GM21381 (cell line): ENCODE data around the gene ANKS1B.
"Not testable (repeated sequence)": the region's sequence is repeated elsewhere in the genome, so short reads cannot be mapped to it uniquely, and the experiment has no call there.

Experiments used
- ATAC-seq: cut with Tn5 transposase; IDR thresholded peaks from one replicate; pipeline ENCODE4 v1.9.1; 2021; ENCODE audit warnings: mild to moderate bottlenecking, moderate library complexity; ENCODE audit not compliant: unreplicated experiment

The ANKS1B gene

DNA sequence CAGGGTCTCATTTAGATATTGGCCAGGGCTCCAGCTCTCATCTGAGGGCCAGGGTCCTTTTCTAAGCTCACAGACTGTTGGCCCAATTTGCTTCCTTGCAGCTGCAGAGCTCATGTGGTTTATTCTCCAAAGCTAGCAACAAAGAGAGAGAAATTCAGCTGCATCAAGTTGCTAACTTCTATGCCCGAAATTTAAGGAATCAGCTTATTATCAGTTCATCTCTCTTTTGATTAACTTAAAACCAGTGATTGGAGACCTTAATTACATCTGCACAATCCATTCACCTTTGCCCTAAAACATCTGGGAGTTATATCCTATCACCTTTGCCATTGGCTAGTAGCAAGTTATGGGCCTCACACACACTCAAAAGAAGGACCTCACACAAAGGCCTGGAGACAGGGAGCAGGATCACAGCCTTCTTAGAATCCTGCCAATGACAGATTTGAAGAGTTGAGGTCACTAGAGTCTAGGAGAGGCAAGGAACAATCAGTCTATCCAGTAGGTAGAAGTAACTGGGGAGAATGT, 596.0 kb downstream of the ANKS1B start:
- ATAC-seq = no peak

DNA sequence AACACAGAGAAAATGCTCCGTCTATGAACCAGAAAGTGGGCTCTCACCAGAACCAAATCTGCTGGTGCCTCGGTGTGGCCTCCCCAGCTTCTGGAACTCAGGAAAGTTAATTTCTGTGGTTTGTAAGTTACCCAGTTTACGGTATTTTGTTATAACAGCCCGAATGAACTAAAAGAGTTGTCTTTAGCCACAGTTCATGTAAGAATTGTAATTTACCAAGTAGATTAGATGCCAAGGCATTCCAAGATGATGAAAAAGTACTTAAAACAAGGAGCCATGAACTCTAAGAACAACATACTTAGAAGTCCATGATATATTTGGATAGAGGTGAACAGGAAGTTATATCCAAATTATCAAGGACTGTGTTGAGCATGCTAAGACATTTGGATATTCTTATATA, 597.1 kb downstream of the ANKS1B start:
- ATAC-seq = no peak

DNA sequence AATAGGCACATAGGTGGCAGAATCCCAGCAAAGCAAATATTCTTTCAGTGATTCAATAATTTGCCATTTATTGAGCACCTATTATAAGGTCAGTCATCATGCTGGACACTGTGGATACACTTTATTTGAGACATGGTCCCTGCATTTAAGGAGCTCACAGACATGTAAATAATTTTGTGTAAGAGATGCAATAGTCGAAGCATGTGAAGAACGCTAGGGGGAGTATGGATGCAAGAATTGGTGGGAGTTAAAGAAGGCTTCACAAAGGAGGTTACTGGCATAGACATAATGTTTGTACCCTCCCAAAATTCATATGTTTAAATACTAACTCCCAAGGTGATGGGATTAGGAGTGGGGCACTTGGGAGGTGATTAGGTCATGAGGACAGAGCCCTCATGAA, 597.8 kb downstream of the ANKS1B start:
- no peak for ATAC-seq

DNA sequence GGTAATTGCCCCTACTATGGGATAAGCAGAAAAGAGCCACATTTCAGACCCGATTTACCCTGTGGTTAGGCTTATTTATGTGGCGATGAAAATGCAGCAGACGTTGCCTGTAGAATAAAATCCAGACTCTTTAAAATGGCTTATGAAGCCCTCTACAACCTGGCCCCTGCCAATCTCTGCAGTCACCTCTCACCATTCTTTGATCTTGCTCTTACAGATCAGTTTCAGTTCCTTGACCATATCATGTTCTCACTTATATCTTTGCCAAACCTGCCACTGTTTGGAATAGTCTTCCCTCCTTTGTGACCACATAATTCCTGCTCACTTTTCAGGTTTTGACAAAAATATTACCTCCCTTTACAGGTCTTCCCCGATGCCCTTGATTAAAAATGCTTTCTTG, 601.5 kb downstream of the ANKS1B start:
- no peak for ATAC-seq

DNA sequence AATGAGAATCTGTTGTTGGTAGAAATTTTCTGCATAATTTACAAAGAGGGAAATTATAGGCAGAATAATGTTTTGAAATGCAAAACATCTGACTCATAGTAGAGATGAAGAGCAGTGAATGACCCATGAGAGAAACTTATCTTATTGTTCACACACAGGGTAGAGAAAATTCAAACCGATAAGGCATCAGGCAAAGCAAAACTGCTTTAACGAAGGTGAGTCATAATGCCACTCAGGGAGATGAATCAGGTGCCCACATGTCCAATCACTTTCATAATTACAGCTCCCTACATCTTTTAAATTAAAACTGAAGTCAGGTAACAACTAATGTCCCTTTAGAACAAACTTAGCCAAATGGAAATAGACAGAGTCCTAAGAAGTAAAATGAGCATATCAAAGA, 602.7 kb downstream of the ANKS1B start:
- peak; percentile 78 for ATAC-seq

DNA sequence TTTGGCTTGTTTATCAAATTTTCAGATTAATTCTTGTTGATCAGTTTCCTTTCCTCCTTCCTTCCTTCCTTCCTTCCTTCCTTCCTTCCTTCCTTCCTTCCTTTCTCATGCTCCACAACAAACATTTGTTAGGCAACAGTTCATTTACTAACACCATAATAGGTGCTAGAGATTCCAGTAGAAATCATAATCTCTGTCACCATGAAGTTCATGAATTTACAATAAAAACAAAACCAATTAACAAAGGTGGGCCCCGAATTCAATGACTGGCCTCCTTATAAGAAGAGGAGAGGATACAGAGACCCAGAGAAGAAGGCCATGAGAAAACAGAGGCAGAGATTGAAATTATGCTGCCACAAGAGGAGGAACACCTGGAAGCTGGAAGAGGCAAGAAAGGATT, 604.0 kb downstream of the ANKS1B start:
- no peak for ATAC-seq

DNA sequence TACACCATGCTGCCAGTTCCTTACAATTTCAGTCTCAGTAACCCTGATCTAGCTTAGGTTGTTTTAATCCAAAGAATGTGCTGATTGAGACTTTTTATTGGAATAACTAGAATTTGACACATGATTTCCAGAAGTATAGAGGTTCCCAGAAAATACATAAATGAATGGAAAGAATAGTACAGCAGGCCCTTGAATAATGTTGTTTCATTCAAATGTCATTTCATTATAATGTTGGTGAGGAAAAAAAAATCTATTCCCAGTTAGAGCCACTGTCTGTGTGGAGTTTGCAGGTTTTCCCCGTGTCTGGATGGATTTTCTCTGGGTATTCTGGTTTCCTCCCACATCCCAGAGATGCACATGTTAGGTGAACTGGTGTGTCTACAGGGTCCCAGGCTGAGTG, 610.7 kb downstream of the ANKS1B start:
- no peak for ATAC-seq

DNA sequence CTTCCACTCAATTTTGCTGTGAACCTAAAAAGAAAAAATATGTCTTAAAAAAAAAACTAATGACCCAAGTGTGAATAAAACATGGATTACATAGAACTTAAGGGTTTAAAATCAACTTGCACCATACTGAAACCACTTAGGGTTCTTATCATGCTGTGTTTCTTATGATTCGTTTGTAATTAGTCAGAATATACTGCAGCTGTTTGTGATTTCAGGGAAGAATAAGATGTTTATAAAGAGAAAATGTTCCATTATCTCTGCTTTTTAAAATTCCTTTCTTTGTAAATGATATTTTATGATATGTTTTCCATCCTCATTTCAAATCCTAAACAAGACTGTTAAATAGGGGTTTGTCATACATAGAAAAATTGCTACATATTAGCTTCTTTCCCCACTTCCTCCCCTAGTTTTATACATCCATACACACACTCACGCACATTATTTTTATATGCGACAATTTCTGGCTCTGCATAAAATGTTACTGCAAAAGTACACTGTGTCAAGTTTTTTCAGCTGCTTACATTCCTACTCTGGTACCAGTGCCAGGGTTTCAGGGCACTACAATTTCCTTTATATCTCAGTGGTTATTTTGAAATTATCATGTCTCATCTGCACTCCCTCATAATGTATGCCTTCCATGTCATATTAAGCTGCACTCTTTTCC, 612.3 kb downstream of the ANKS1B start:
- ATAC-seq = no peak

DNA sequence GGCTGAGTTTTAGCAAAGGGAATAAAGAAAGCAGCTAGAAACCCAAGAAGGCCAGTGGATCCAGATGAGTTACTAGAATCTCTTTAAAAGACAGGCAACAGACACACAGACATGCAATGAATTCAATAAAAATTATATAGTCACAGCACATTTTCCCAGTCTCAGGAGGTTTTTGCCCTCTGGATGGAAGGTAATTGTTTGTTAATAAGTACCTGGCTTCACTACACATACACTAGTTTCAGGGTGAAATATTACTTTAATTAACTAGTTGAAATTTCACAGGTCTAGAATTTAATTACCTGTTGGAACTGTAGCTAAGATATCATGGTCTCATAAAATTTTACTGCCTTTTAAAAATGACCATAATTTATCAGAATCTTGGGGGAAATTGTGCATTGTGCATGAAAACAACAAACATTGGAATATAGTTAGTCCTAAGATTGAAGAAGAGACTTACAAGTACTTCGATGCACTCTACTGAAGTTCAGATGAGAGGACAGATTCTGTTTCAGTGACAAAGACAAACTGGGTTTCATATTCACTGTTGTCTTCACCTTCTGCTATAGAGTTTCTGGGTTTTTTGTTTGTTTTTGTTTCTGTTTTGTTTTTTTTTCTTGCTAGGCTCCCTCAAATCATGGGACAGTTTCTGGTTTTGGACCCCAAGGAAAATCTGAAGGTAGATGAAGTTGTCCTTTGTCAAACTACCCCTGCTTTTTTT, 614.2 kb downstream of the ANKS1B start:
- ATAC-seq = no peak

DNA sequence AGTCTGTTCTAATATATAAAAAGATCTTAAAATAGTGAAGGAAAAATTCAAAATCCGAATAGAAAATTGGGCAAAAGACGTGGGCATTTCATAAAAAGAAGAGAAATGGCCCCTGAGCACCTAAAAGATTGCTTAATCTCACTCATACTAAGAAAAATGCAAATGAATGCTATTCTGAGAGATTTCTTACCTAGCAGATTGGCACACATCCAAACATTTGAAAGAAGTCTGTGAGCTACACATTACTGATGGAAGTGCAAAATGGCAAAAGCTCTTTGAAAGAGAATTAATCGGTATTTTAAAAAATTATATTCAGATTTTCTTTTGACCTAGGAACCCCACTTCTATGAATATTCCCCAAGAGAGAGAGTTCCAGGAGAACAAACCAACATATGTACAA, 617.6 kb downstream of the ANKS1B start:
- ATAC-seq = no peak

DNA sequence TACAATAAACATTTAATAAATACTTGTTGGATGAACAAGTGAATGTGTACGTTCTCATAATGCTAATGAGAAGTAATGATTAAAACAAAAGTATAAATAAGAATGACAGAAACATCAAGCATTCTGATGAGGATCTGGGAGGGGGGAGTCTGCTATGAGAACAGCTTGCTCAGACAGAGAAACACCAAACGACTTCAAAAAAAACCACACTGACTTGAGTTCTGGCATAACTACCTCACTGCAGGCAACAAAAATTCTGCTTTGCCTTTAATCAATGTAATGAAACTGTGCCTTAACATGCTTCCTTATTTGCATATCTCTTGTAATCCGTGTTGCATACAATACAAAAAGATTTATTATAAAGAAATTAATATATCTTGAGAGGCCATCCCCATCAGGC, 632.5 kb downstream of the ANKS1B start:
- no peak for ATAC-seq

DNA sequence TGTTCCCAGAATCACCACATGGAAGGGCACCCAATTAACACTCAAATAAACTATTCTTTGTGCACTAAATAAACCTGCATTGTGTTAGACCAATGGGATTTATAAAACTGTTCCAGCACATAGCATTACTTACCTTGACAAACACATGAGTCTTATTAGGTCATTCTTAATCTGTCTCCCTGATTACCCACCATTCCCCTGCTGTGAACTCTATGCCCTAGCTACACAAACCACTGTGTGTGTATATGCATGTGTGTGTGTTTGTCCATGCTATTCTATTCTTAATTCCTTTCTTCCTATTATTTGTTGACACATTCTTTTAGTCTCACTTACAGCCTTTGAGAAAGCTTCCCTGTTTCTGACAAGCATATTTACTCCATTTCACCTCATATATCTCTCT, 640.8 kb downstream of the ANKS1B start:
- ATAC-seq = no peak

DNA sequence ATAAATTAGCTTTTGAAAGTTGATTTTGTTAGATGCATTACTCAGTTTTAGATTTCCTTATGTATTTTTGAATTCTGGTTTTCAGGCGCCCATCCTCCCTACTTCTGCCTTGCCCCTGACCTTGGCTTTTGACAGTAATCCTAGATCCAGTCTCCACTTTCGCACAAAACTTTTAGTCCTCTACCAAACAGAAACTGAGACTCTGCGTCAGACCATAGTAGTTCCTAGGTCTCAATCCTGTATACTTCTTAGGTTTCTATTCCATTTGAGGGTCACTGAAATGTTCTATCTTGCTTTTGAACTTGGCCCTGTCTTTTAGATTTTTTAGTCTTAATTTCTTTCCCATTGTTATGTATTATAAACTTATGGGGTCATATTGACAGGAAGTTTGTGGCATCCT, 645.1 kb downstream of the ANKS1B start:
- ATAC-seq = no peak

DNA sequence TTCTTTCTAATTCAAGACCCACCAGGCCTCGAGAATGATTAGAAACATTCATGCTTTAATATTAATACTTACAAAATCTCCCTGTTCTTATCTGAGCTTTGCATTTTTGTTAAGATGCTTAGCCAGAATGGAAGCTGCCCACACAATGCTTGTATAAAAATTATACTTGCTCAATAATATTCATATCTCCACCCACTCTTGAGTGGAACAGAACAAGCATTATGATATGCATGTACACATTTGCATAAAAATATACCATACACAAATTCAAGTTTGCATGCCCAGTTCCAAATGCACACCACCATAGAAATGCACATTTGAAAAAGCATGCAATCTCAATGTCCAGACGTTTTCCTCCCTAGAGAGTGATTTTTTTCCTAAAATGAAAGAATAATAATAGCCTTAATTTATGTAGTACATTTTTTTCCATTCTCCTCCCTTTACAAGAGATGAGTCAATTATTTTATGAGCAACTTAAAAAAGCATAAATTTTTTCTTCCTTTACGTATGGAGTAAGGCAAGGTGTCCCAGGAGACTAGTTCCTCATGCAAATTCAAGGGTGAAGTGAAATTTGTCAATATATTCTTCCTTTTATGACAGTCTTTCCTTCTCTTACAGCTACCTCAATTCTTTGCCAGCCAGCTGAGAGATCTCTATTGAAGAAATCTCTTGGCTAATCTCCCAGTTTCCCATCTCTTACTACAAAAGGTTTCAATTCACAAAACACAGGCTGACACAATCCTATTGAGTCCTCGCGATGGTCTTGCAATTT, 650.3 kb downstream of the ANKS1B start:
- ATAC-seq = no peak

DNA sequence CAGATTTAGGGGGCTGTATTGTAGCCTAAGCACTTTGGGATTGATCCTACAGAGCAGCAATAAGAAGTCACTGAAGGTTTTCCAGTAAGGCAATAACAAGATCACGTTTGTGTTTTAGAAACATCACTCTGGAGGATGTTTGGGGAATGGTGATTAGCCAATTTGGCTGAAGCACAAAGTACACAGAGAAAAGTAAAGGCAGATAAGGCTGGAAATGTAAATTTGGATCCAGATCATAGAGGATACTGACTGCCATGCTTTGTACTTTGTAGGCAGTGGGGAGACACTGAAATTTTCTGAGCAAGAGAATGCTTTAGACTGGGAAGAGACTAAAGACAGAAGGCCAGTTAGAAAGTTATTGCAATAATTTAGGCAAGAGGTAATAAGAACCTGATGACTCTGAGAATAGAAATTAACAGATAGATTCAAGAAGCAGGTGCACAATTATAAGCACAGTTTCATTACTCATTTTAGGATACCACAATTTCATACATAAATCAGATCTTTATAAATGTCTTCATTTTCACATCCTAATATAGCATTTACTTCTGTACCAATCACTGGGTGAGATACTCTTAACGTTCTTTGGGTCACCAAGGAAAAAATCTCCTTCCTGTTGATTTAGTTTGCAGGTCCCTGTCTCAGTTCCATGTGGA, 651.7 kb downstream of the ANKS1B start:
- ATAC-seq = no peak

DNA sequence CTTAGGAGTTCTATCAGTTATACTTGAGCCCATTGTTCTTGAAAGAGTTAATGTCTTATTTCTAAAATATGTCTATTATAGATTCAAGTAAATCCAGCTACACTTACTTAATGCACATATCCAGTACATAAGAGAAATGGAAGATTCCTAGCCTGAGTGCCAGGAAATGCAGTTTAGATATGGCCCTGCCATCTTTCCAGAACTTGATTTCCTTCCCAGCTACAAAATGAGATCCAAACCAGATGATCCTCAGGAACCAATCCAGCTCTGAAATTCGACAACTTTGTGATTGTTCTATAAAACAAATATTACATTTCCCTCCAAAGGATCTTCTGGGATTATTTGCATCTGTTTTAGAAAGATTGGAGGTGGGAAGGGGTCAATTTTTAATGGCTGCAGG, 654.5 kb downstream of the ANKS1B start:
- ATAC-seq = no peak

DNA sequence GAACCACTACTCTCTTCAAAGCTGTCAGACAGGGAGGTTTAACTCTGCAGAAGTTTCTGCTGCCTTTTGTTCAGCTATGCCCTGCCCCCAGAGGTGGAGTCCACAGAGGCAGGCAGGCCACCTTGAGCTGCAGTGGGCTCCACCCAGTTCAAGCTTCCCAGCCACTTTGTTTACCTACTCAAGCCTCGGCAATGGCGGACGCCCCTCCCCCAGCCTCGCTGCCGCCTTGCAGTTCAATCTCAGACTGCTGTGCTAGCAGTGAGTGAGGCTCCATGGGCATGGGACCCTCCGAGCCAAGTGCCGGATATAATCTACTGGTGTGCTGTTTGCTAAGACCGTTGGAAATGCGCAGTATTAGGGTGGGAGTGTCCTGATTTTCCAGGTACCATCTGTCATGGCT, 663.5 kb downstream of the ANKS1B start:
- not testable (repeated sequence) for ATAC-seq

DNA sequence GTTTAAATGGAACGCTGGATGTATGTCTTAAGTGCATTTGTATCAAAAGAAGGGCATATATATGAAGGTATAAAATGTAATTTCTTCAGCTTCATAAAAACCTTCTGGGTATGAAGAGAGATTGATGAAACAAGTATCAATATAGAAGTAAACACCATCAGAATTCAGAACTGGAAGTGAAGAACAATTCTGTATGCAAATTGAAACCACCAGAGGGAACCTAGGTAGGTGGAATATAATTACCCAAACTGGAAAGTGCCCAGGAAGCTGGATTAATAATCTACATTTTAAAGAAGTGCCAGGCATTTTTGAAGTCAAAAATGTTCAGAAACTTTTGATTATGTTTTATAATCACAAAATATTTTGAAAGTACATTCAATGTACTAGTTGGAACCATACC, 673.4 kb downstream of the ANKS1B start:
- ATAC-seq = no peak

DNA sequence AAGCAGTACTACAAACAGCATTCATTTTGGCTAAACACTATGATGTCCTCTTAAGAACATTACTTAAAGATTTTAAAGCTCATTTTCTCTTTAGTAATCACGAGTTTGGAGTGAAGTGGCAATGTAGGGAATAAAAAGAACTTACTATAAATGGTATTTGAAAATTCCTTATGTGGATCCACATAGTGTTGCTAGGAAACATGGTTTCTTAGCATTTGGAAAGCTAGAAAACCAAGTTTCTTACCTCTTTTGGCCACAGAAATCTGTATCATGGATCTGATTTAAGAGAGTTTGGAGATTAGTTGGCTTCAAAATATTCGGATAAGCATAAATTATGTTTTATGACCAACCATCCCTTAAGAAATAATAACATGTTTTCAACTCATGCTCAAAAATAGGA, 674.9 kb downstream of the ANKS1B start:
- no peak for ATAC-seq

DNA sequence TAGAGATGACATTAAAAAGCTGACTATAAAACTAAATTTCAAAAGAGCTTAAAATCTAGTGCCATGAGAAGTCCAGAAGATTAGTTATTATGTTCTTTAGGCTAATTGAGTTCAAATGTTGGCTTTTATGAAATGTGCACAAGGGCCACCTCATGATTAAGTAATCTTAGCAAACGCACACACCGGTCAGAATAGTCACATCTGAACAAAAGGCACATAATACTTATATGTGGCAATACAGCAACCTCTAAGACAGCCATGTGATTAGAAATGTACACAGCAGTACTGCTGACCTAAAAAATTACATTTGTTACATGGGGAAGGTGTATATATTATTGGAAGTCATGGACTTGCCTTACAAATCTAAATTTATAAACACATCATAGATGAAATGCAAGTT, 681.9 kb downstream of the ANKS1B start:
- no peak for ATAC-seq

DNA sequence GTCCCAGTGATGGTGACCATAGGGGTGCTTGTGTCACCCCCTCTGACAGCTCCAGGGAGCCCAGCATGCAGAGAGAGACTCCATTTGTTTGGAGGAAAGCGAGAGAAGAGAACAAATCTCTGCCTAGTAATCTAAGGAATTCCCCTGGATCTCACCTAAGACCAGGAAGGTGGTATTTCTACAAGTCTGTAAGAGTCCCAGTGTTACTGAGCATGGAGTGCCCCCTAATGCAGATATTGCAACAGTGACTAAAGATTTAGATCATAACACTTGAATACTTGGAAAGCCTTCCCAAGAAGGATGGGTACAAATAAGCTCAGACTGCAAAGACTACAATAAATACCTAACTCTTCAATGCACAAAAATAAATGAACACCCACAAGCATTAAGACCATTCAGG, 697.6 kb downstream of the ANKS1B start:
- ATAC-seq = no peak
